Cerebellar nuclear complex (tissue), 1 donor: Measurements from ENCODE around the gene MCC.

ENCODE experiments used
- DNase-seq, 2 experiments: peaks; one replicate each; lab custom pipeline; 2025; lab: John Stamatoyannopoulos, UW

The MCC gene

DNA sequence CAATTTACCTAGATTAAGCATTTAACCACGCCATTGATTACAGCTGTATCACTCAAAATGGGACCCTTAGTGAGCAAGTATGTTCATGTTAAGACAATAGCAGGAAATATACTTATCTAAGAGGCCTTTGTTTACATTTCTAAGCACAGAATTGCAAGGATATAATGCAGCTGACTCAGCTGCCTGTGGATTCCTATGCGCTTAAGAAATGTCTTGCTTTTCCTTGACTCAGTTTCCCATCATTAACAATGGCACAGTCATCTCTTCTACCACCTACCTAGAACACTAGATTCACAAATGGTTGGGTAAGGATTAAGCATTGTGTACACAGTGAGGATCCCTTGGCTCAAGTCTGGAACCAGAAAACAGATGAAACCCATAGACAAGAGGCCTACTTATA is 217.2 kb downstream of the MCC start:
- DNase-seq: no peak

DNA sequence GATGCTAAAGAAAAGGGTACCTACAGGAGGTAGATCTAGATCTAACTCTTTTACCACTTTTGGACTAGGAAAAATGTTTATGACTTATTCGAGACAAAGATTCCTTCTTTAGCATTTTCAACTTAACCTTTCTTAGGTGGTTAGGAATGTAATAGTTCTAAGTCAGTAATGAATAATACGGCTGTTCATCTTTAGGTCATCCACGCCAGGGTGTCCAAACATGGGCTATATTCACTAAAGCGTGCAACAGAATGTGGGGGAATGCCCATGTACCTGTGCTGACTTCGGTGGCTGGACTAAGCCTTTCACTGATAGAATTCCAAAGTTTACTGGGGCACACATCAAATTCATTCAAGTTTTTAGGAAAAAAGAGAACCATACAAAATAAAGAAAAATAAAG is 218.2 kb downstream of the MCC start:
- no peak for DNase-seq

GRCh38 chr5:113269023-113269997 is 218.9 kb downstream of the MCC start:
- no peak for DNase-seq

DNA sequence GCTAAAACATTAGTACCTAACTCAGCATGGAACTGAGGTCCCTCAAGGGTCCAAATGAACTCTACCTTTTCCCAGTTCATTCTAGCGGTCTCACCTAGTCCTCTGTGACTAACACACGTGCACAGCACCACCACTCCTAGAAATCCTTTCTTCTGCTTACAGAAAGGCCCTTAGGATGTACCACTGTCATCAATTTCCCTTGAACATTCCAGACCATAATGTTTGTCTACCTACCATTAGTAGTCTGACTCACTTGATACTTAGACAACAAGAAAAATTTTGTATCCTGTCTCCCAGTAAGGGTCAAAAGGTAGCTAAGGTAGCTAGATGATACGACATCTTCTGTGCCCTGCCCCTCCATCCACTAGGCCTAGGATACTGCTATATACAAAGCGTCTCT is 220.0 kb downstream of the MCC start:
- no peak for DNase-seq

DNA sequence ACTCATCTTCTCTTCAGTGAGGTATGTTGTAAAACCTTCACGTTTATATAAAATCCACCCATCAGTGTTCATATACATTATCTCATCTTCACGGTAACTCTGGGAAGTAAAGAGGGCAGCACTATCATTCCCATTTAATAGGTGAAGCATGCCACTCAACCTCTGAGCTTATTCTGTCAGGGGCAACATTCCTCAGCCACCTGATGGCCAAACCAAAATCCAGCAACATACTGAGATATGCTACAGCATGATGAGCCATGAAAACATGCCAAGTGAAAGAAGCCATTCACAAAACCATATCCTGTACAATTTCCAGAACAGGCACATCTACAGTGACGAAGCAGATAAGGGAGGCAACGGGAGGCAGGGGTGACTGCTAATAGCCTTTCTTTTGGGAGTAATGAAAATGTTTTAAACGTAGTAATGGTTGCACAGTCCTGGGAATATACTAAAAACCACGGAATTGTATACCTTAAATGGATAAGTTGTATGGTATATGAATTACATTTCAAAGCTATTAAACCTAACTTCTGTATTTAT is 220.8 kb downstream of the MCC start:
- DNase-seq: no peak

- DNase-seq: no peak
Observed at GRCh38 chr5:113266913-113267227, 221.4 kb downstream of the MCC start.

GRCh38 chr5:113266227-113266912 is 221.9 kb downstream of the MCC start:
- no peak for DNase-seq

GRCh38 chr5:113265190-113265589 is 223.1 kb downstream of the MCC start:
- no peak for DNase-seq

DNA sequence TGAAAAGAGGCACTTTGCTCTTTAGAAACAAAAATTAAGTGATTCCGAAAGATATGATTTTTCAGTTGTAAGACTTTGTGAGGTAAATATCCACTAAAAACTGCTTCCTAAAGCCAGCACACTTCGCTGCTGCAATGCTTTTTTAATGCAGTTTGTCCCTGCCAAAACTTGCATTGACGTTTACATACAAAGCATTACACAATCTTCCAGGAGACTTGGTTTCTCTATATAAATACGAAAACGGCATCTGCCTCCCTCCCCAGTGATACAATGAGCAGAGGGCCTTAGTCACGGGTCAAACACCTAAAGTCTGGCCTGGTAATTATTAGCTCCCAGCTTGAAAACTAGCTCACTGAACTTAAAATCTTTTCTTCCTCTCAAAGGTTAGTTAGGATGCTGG is 224.2 kb downstream of the MCC start:
- no peak for DNase-seq

DNA sequence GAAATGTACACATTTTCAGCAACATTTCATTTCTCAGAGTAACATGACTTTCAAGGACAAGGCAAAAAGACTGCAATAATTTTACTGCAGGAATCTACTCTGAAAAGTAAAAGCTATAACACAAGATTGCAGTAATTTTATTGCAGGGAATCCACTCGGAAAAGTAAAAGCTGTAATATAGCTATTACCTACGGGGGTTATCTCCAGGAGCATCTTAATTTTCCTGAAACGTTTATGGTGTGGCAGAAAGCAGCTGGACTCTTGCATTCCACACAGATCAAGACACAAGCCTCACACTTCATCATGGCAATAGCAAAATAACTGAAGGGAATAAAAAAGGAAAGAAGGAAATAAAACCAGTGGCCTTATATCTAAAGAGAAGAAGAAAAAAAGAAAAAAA is 224.7 kb downstream of the MCC start:
- DNase-seq: no peak

DNA sequence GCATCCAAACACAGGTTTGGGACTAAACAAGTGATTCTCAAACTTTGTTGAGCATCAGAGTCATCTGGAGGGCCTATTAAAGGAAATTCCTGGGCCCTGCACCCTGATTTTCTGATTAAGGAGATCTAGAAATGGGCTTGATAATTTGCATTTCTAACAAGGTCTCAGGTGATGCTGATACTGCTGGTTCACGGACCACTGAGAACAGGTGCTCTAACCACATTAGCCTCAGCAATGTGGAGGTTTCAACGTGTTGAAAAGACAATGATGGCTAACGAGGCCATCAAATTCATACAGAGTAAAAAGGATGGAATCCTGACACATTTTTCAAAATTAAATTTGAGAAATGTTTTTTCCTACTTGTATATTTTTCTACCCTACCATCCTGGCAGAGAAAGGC is 225.6 kb downstream of the MCC start:
- no peak for DNase-seq

DNA sequence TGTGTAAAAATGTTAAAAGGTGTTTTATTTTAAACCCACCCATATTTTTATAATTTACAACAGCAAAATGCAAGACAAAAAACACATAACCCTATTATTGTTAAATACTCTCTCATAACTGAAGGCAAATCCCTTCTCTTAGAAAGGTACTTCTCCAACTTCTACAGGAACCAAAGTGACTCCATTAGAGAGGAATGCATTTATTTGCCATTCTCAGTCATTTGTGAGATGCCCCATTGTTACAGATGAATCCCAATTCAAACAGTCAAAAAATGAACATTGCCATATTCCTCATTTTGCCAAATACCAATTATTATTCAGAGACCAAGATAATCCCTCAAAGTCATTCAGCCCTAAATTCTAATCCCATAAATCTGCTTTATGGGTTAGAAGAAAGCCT is 229.2 kb downstream of the MCC start:
- no peak for DNase-seq

GRCh38 chr5:113257545-113257944 is 230.7 kb downstream of the MCC start:
- DNase-seq: no peak

DNA sequence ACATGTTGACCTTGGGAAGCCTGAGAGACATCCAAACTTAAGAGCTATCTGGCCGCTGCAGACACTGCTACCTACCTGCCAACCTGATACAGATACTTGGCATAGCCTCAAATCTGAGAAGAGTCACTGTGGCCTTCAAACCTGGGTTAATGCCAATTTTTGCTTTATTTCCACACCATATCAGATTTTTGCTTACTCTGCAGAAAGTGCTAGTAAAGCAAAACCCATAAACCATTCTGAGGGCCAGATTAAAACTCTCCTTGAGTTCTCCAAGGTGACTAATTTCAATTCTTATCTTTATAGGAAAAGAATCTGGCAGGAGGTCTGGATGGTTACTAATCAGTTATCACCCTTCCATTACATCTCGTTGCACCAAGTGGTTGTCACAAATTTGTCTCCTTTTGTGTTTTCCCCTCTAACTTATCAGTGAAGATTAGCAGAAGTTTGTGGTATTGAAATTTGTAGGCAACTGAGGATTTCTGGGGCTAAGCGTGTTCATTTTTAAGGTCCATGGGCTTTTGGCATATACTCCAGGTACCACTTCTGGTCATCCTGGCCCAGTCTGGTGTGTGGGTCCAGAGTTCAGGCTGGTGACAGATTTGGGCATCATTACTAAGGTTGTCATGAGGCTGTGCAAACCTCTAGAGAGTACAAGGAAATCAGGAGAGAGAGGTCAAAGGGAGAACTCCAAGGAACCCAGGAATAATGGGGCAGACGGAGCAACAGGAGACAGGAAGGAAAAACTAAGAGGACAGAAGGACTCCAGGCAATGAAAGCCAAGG is 231.4 kb downstream of the MCC start:
- no peak for DNase-seq

DNA sequence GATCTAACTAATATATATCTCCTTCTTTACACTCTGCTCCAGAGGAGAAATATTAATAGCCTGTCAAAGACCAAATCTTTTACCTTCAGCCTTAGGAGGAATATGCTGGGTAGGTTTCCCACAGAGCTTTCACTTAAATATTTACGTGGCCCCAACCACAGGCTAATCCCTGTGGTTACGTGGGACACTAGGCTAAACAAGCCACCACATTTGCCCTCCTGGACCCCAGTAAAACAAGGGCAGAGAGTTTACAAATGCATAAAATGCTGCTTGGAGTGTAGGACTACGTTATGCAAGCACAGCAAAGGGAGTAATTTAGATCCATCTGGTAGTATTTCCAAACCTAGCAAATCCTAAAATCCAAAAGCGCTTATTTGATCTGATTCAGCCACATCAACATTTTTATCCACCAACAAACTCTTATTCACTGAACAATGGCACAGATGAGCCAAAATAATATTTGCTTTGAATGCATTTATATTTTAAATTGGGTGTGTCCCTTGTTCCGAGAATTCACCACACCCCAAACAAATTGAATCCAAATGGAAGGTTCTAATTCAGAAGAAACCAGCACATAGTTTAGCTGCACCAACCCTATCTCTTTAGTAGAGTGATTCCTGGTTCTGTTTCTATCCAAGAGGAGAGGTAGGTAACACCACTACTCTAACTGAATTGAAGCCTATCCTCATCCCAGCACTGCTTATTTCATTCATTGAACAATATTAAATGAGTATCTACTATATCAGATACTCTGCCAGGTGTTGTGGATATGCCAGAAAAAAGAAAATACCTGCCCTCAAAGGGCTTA is 232.5 kb downstream of the MCC start:
- DNase-seq: no peak

DNA sequence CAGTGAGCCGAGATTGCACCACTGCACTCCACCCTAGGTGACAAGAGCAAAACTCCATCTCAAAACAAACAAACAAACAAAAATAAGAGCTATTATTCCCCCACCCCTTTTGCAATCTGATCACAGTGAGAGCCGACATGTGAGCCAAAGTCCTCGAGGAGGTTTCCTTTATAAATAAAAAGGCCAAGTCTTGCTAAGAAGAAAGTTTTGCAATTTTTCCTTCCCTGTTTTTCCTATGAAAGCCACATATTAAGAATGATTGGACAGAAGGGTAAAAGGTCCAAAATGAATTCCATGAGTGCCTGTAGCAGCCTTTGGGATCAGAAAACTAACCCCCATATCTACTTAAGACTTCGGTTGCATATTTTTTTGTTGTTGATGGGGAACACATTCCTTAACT is 233.1 kb downstream of the MCC start:
- no peak for DNase-seq

DNA sequence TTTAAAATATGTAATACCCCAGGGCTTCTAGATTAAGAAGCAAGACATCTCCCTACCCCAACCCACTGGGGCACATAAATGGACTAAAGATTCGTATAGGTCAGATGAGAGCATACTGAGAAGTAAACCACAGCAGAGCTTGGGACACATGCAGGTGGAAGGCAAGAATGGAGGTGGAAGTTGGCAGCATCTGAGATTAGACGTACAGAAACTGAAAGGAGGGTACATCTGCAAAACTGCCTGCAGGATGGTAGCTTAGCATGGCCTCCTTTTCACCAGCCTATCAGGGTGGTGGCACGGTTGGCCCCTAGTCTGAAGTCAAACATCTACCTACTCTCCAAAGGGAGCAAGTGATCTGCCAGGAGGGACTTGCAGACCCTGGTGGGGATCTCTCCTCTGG is 235.2 kb downstream of the MCC start:
- no peak for DNase-seq

GRCh38 chr5:113252066-113252465 is 236.2 kb downstream of the MCC start:
- no peak for DNase-seq

GRCh38 chr5:113250341-113250953 is 237.8 kb downstream of the MCC start:
- no peak for DNase-seq

- no peak for DNase-seq
Observed at GRCh38 chr5:113249206-113249605, 239.0 kb downstream of the MCC start.

- DNase-seq: no peak
Observed at GRCh38 chr5:113246361-113246870, 241.8 kb downstream of the MCC start.
